ENCODE measurements around the gene A1BG. TPM values are rescaled to one million over a fixed set of nuclear protein-coding genes. Genes with fewer than 3 reads are reported as not detected.
A peak's percentile ranks its signal among the peaks of the same experiment; 100 is the strongest.

Gene A1BG
- total RNA-seq, 1 experiment from 2014 or later, result 1.9 TPM

- peaks cover 1% of the 10 kb centered on the region for H3F3A ChIP-seq (ENCODE audit: low read length, unreplicated experiment)
- no peak overlapping the region for H3K9ac ChIP-seq (ENCODE audit: low read length)
- no peaks in the 10 kb centered on the region for H3K9me2 ChIP-seq (replicated peaks; ENCODE audit: low read length)
- no peak for ATAC-seq
- intact Hi-C loops (cut with micrococcal nuclease), result loop anchor here (5.0 kb wide), 1 partner anchor 73 kb away; the partner anchor contains the start of gene ZSCAN22
- H3K4me1 ChIP-seq (ENCODE audit: insufficient read depth, low read length), result peaks cover 26% of the 10 kb centered on the region
- no peaks in the 10 kb centered on the region for H3K9me3 ChIP-seq (ENCODE audit: low read length)
- no peaks in the 10 kb centered on the region for H3K27me3 ChIP-seq (ENCODE audit: low read length)
- H3K4me3 ChIP-seq (ENCODE audit: low read length), result no peak overlapping the region; the same call in 1 of the 2 replicates
- H3K79me2 ChIP-seq (ENCODE audit: low read length), result peaks cover 6% of the 10 kb centered on the region
- DNase-seq, result no peak
- no TSS peak for BruUV-seq (replicated peaks)
- no peak for TF ChIP-seq EZH2phosphoT487 (IDR thresholded peaks at IDR 0.05; ENCODE audit: borderline replicate concordance, low read length)
- no peak for TF ChIP-seq EZH2 (IDR thresholded peaks at IDR 0.05; ENCODE audit: low read length, unreplicated experiment)
- TF ChIP-seq CTCF (conservative IDR thresholded peaks at IDR 0.05; ENCODE audit: low read depth, low read length), result no peak
- ChIA-PET POLR2A (ENCODE audit: unreplicated experiment) (interaction anchor here (0.6 kb wide), 1 partner anchor 13 kb away, joined by 5 read pairs; no protein-coding TSS in a partner anchor), CTCF (no interaction called here)
- H3K36me3 ChIP-seq (ENCODE audit: low read depth, low read length), result peaks cover under 1% of the 10 kb centered on the region; the same call in 1 of the 2 replicates
- peak overlapping the region; percentile 87 for H3K4me2 ChIP-seq (ENCODE audit: low read length)
- no peak overlapping the region for H2AFZ ChIP-seq (ENCODE audit: low read length)
- peaks cover 3% of the 10 kb centered on the region; the same call in 1 of the 2 replicates for H4K20me1 ChIP-seq (ENCODE audit: low read length)
- no peak overlapping the region for H3K27ac ChIP-seq (ENCODE audit: low read length)
Measured at GRCh38 chr19:58399903-58400302, 46.6 kb upstream of the A1BG start.

- ATAC-seq (no peak), DNase-seq (no peak)
- POLR2A ChIA-PET (ENCODE audit: unreplicated experiment), result no interaction called here
- H4K20me1 ChIP-seq (ENCODE audit: low read length), result peaks cover 17% of the 10 kb centered on the region
- no peak overlapping the region for H3K27ac ChIP-seq (ENCODE audit: low read length)
- no peak overlapping the region for H3K9ac ChIP-seq (ENCODE audit: low read length)
- no peaks in the 10 kb centered on the region for H3K9me2 ChIP-seq (replicated peaks; ENCODE audit: low read length)
- peaks cover 15% of the 10 kb centered on the region for H3F3A ChIP-seq (ENCODE audit: low read length, unreplicated experiment)
- BruUV-seq (replicated peaks), result no TSS peak
- no peak for TF ChIP-seq CTCF (conservative IDR thresholded peaks at IDR 0.05; ENCODE audit: low read depth, low read length)
- no peak for TF ChIP-seq EZH2 (IDR thresholded peaks at IDR 0.05; ENCODE audit: low read length, unreplicated experiment)
- TF ChIP-seq EZH2phosphoT487 (IDR thresholded peaks at IDR 0.05; ENCODE audit: borderline replicate concordance, low read length), result no peak
- H3K36me3 ChIP-seq (ENCODE audit: low read depth, low read length), result peaks cover 14% of the 10 kb centered on the region
- peaks cover 37% of the 10 kb centered on the region for H3K4me1 ChIP-seq (ENCODE audit: insufficient read depth, low read length)
- H2AFZ ChIP-seq (ENCODE audit: low read length), result no peak overlapping the region
- no peaks in the 10 kb centered on the region for H3K9me3 ChIP-seq (ENCODE audit: low read length)
- CTCF ChIA-PET, result no interaction called here
- no peak overlapping the region for H3K4me3 ChIP-seq (ENCODE audit: low read length)
- H3K4me2 ChIP-seq (ENCODE audit: low read length), result no peak overlapping the region
- H3K27me3 ChIP-seq (ENCODE audit: low read length), result no peaks in the 10 kb centered on the region
- intact Hi-C loops (cut with micrococcal nuclease), result no loop called here
- peaks cover 6% of the 10 kb centered on the region for H3K79me2 ChIP-seq (ENCODE audit: low read length)
Measured at GRCh38 chr19:58398545-58398944, 45.3 kb upstream of the A1BG start.

- Histone ChIP-seq H3K4me1 (ENCODE audit: insufficient read depth, low read length) (peaks cover 37% of the 10 kb centered on the region), H3K36me3 (ENCODE audit: low read depth, low read length) (peaks cover 19% of the 10 kb centered on the region), H4K20me1 (ENCODE audit: low read length) (peaks cover 21% of the 10 kb centered on the region), H3K4me3 (ENCODE audit: low read length) (no peak overlapping the region), H3K9me3 (ENCODE audit: low read length) (no peaks in the 10 kb centered on the region), H3K9me2 (replicated peaks; ENCODE audit: low read length) (no peaks in the 10 kb centered on the region), H3K79me2 (ENCODE audit: low read length) (peaks cover 11% of the 10 kb centered on the region), H3K27ac (ENCODE audit: low read length) (no peak overlapping the region), H3K4me2 (ENCODE audit: low read length) (no peak overlapping the region), H3F3A (ENCODE audit: low read length, unreplicated experiment) (peaks cover 15% of the 10 kb centered on the region), H3K9ac (ENCODE audit: low read length) (no peak overlapping the region), H2AFZ (ENCODE audit: low read length) (no peak overlapping the region), H3K27me3 (ENCODE audit: low read length) (no peaks in the 10 kb centered on the region)
- no peak for ATAC-seq
- no TSS peak for BruUV-seq (replicated peaks)
- no peak for DNase-seq
- CTCF ChIA-PET, result no interaction called here
- intact Hi-C loops (cut with micrococcal nuclease), result no loop called here
- POLR2A ChIA-PET (ENCODE audit: unreplicated experiment), result no interaction called here
- no peak for TF ChIP-seq CTCF (conservative IDR thresholded peaks at IDR 0.05; ENCODE audit: low read depth, low read length)
- TF ChIP-seq EZH2phosphoT487 (IDR thresholded peaks at IDR 0.05; ENCODE audit: borderline replicate concordance, low read length), result no peak
- TF ChIP-seq EZH2 (IDR thresholded peaks at IDR 0.05; ENCODE audit: low read length, unreplicated experiment), result no peak
Measured at GRCh38 chr19:58398087-58398486, 44.8 kb upstream of the A1BG start.

Data from PC-3 (cell line).